Caco-2 (cell line): ENCODE measurements around the gene PCSK5. TPM values are rescaled to one million over a fixed set of nuclear protein-coding genes. Genes with fewer than 3 reads are reported as not detected.
A peak's percentile ranks its signal among the peaks of the same experiment; 100 is the strongest.

Source experiments
- BruUV-seq: library from RNA; stranded (reverse); fragments of 400-500 nt; replicated peaks from 2 replicates; lab custom pipeline; 2021; lab: Mats Ljungman, UMichigan
- CTCF ChIA-PET: fragments of 300-600 bp; sonication (Branson Sonifier 250); formaldehyde crosslinking; loops from one replicate; lab custom pipeline; 2022; ENCODE audit warnings: antibody characterized with exemption; lab: Charles Lee
- POLR2A ChIA-PET: fragments of 300-600 bp; sonication (Branson Sonifier 250); formaldehyde crosslinking; loops from one replicate; lab custom pipeline; 2022; ENCODE audit warnings: antibody characterized with exemption; lab: Charles Lee
- DNase-seq, 2 experiments: peaks; one replicate each; pipeline versions ENCODE4 v3.0.0 to v3.0.0-alpha.2; 2020 to 2022
- H3K27me3 ChIP-seq: replicated peaks from 2 replicates; pipeline ENCODE4 v1.6.0; 2011; ENCODE audit warnings: low read length; ENCODE audit not compliant: control insufficient read depth, insufficient read depth
- H3K36me3 ChIP-seq: 2 replicates; pipeline ENCODE4 v1.5.1; 2011; ENCODE audit warnings: low read length; ENCODE audit not compliant: control insufficient read depth, insufficient read depth
- H3K4me1 ChIP-seq: fragments of 250-450 bp; sonication (Bioruptor Pico); 2 replicates; pipeline ENCODE4 v1.5.1; 2020; ENCODE audit warnings: mild to moderate bottlenecking
- H3K4me3 ChIP-seq: 2 replicates; pipeline ENCODE4 v1.5.1; 2011; ENCODE audit warnings: low read depth, mild to moderate bottlenecking, control low read depth, low read length
- H3K9me3 ChIP-seq: fragments of 250-450 bp; sonication (Bioruptor Pico); 2 replicates; pipeline ENCODE4 v1.5.1; 2020; ENCODE audit warnings: mild to moderate bottlenecking, moderate library complexity
- H3K27ac Mint-ChIP-seq: one replicate; pipeline ENCODE4 v1.8.0; 2022; ENCODE audit warnings: mixed read lengths; ENCODE audit not compliant: unreplicated experiment
- H3K27me3 Mint-ChIP-seq: one replicate; pipeline ENCODE4 v1.8.0; 2022; ENCODE audit warnings: mixed read lengths; ENCODE audit not compliant: insufficient read depth, unreplicated experiment
- H3K36me3 Mint-ChIP-seq: one replicate; pipeline ENCODE4 v1.8.0; 2022; ENCODE audit warnings: mild to moderate bottlenecking, mixed read lengths; ENCODE audit not compliant: insufficient read depth, unreplicated experiment
- H3K4me1 Mint-ChIP-seq: one replicate; pipeline ENCODE4 v1.8.0; 2022; ENCODE audit warnings: low read depth, mixed read lengths; ENCODE audit not compliant: unreplicated experiment
- H3K4me3 Mint-ChIP-seq: one replicate; pipeline ENCODE4 v1.8.0; 2022; ENCODE audit warnings: mild to moderate bottlenecking, moderate library complexity, mixed read lengths; ENCODE audit not compliant: unreplicated experiment
- H3K9me3 Mint-ChIP-seq: one replicate; pipeline ENCODE4 v1.8.0; 2022; ENCODE audit warnings: mixed read lengths; ENCODE audit not compliant: unreplicated experiment
- CTCF ChIP-seq, 2 experiments: fragments of 200-600 bp in 1 of 2; IDR thresholded peaks; 1 replicate in 1 of 2; 2 replicates in 1 of 2; pipeline versions ENCODE4 v1.5.1 to v1.8.0; 2011 to 2022; ENCODE audit warnings: antibody characterized with exemption in 1 of 2, control low read depth in 1 of 2, inconsistent platforms in 1 of 2, low read depth in 1 of 2, low read length in 1 of 2, mild to moderate bottlenecking in 1 of 2, moderate library complexity in 1 of 2; ENCODE audit not compliant: insufficient read depth in 1 of 2, severe bottlenecking in 1 of 2, unreplicated experiment in 1 of 2
- intact Hi-C: fragments of 100-400 bp; cut with micrococcal nuclease; formaldehyde crosslinking; loops from one replicate; pipeline ENCODE4 v1.10.0; 2022; ENCODE audit not compliant: unreplicated experiment
- total RNA-seq: library from RNA; stranded (reverse); gene quantifications from 2 replicates; pipeline ENCODE4 v1.2.3, GENCODE V29; 2022

PCSK5 gene
- total RNA-seq, 1 experiment from 2014 or later = 10.9 TPM

DNA sequence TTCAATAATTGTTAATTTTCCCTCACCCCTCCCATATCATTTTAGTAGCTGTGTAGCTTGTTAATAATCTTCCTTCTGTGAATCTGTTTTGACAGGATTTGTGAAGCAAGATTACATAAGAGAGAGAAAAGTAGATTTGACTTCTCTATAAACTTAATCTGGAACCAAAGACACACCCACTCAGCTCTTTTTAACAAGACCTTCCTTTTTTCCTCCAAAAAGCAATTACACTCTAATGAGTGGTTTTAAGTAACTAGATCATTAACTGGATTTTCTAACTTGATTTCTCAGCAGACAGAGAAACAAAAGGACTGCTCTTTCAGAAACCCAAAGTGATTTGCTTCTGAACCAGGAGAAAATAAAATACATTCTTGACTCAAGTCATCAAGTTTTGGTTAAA is 481.9 kb downstream of the PCSK5 start:
- TF ChIP-seq CTCF (IDR thresholded peaks at IDR 0.05; ENCODE audit: insufficient read depth in 1 of 2, low read depth in 1 of 2, low read length in 1 of 2, severe bottlenecking in 1 of 2, unreplicated experiment in 1 of 2) = no peak
- no peak overlapping the region for H3K4me3 ChIP-seq
- peaks cover 7% of the 10 kb centered on the region for H3K4me1 Mint-ChIP-seq

GRCh38 chr9:76373173-76373783 is 482.8 kb downstream of the PCSK5 start:
- POLR2A ChIA-PET = no interaction called here

More for the DNA sequence above, 481.9 kb downstream of the PCSK5 start:
- BruUV-seq = no TSS peak
- ChIA-PET POLR2A (no interaction called here), CTCF (no interaction called here)
- Mint-ChIP-seq H3K36me3 (no peaks in the 10 kb centered on the region), H3K27me3 (no peaks in the 10 kb centered on the region), H3K27ac (no peak overlapping the region), H3K4me3 (no peak overlapping the region), H3K9me3 (no peaks in the 10 kb centered on the region)
- Histone ChIP-seq H3K9me3 (no peaks in the 10 kb centered on the region), H3K4me1 (peaks cover 13% of the 10 kb centered on the region), H3K27me3 (no peaks in the 10 kb centered on the region), H3K36me3 (no peaks in the 10 kb centered on the region)
- no peak for DNase-seq
- intact Hi-C loops = loop anchor here (10.0 kb wide), 1 partner anchor 58 kb away; no protein-coding TSS in a partner anchor

More at GRCh38 chr9:76373173-76373783, 482.8 kb downstream of the PCSK5 start:
- Histone ChIP-seq H3K36me3 (no peaks in the 10 kb centered on the region), H3K4me1 (peaks cover 13% of the 10 kb centered on the region), H3K27me3 (no peaks in the 10 kb centered on the region), H3K4me3 (no peak overlapping the region), H3K9me3 (no peaks in the 10 kb centered on the region)
- intact Hi-C loops = loop anchor here (1.0 to 10.0 kb wide), 2 partner anchors 8 to 58 kb away; no protein-coding TSS in a partner anchor
- H3K4me1 Mint-ChIP-seq = peaks cover 7% of the 10 kb centered on the region
- no peaks in the 10 kb centered on the region for H3K27me3 Mint-ChIP-seq
- no peak overlapping the region for H3K4me3 Mint-ChIP-seq
- BruUV-seq = no TSS peak
- H3K27ac Mint-ChIP-seq = peak overlapping the region; percentile 32
- CTCF ChIA-PET = no interaction called here
- no peak for TF ChIP-seq CTCF (IDR thresholded peaks at IDR 0.05; ENCODE audit: insufficient read depth in 1 of 2, low read depth in 1 of 2, low read length in 1 of 2, severe bottlenecking in 1 of 2, unreplicated experiment in 1 of 2)
- H3K9me3 Mint-ChIP-seq = no peaks in the 10 kb centered on the region
- no peaks in the 10 kb centered on the region for H3K36me3 Mint-ChIP-seq
- peak; percentile 53 to 62 for DNase-seq
